ENCODE results near the gene GINM1.

GINM1 gene

GRCh38 chr6:149600508-149600907 is 34.3 kb downstream of the GINM1 start:
- DNase-seq = no peak

DNA sequence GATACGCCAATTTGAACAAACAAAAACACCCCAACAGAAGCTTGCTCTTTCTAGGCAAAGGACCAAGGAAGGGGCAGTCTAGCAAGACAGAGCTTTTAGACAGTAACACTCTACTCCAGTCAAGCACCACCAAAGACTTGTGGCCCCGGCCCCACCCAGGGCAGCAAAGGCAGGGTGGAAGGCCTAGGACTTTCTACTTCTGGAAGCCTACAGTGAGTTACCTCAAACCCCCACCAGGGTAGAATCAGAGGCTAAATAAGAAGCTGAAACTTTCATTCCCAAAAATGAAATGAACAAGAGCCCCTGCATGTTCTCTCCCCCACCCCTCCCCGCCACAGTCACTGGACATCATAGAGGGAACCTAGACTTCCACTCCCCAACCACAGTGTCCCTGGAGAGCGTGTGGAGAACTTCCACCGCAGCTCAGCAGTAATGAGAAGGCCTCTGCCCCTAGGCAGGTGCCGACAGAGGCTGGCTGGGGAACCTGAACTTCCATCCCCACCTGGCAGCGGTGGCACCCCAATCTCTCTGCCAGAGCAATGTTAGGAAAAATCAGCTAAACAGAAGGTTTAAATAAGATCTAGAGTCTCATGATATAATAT is 42.3 kb downstream of the GINM1 start:
- no peak for DNase-seq

GRCh38 chr6:149614337-149614736 is 48.2 kb downstream of the GINM1 start:
- DNase-seq = no peak

DNA sequence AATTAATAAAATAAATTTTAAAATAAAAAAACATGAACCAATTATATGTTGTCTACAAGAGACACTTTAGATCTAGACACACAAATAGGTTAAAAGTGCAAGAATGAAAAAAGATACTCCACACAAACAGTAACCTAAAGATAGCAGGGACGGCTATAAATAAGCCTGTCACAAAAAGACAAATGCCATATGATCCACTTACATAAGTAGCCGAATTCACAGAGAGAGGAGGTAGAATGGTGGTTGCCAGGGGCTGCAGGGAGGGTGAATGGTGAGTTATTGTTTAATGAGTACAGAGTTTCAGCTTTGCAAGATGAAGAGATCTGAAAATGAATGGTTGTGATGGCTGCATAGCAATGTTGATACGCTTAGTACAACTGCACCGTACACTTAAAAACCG is 49.6 kb downstream of the GINM1 start:
- no peak for DNase-seq

- DNase-seq = no peak
These were observed 61.5 kb downstream of the GINM1 start for GRCh38 chr6:149627672-149628071.

GRCh38 chr6:149628875-149629510 is 62.8 kb downstream of the GINM1 start:
- DNase-seq = no peak

GRCh38 chr6:149634315-149634714 is 68.1 kb downstream of the GINM1 start:
- DNase-seq = no peak

DNA sequence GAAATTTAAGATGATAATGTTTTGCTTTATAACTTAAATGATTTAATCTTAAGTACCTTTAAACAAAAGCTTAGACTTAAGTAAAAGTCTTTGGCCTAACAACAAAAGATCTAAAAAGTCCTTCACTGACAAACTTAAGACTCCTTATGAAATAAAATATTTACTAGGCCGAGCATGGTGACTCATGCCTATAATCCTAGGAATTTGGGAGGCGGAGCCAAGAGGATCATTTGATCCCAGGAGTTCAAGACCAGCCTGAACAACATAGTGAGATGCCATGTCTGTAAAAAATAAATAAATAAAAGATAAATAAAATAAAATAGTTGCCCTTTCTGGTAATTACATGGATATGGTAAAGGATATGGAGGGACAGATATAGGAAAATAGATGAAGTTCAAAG is 69.9 kb downstream of the GINM1 start:
- no peak for DNase-seq

All from NCI-H446 treated with DMSO at 0.1 percent for 48 hours (cell line).